Skeletal muscle tissue (tissue), 4 donors: ENCODE measurements around the gene PUS7. TPM values are rescaled to one million over a fixed set of nuclear protein-coding genes. Genes with fewer than 3 reads are reported as not detected.

ENCODE experiments used
- H3K27ac ChIP-seq: one replicate; pipeline ENCODE4 v1.7.0; 2013; ENCODE audit warnings: mild to moderate bottlenecking, low read depth, low read length, inconsistent platforms
- H3K27me3 ChIP-seq, 3 donors: one replicate each; pipeline ENCODE4 v1.7.0; 2013; ENCODE audit warnings: low read length in 3 of 3; ENCODE audit not compliant: control insufficient read depth in 3 of 3, insufficient read depth in 3 of 3
- H3K36me3 ChIP-seq, 3 donors: one replicate each; pipeline ENCODE4 v1.7.0; 2013; ENCODE audit warnings: low read length in 3 of 3; ENCODE audit not compliant: control insufficient read depth in 3 of 3, insufficient read depth in 3 of 3
- H3K4me1 ChIP-seq, 3 donors: one replicate each; pipeline ENCODE4 v1.7.0; 2013; ENCODE audit warnings: low read length in 3 of 3, mild to moderate bottlenecking in 3 of 3; ENCODE audit not compliant: control insufficient read depth in 3 of 3, insufficient read depth in 3 of 3
- H3K4me3 ChIP-seq, 3 donors: one replicate each; pipeline ENCODE4 v1.7.0; 2013; ENCODE audit warnings: low read length in 3 of 3
- H3K9ac ChIP-seq, 3 donors: one replicate each; pipeline ENCODE4 v1.7.0; 2013; ENCODE audit warnings: low read length in 3 of 3, mild to moderate bottlenecking in 3 of 3, moderate library complexity in 2 of 3, low read depth in 1 of 3
- H3K9me3 ChIP-seq, 3 donors: one replicate each; pipeline ENCODE4 v1.7.0; 2013; ENCODE audit warnings: low read length in 3 of 3; ENCODE audit not compliant: control insufficient read depth in 3 of 3
- total RNA-seq: library from RNA; depleted of rRNA; stranded (reverse); fragments of >200 nt; gene quantifications from one replicate; pipeline ENCODE4 v1.2.3, GENCODE V29; 2014
- donor health status: Osteomylitis.

The PUS7 gene
- total RNA-seq, 1 donor from 2014 or later = 17.2 TPM

- peaks cover 2 to 12% (median 5%) of the 10 kb centered on the region in 3 donors for H3K36me3 ChIP-seq
- no peaks in the 10 kb centered on the region for H3K27me3 ChIP-seq
- no peak overlapping the region for H3K9ac ChIP-seq
- H3K4me3 ChIP-seq = no peak overlapping the region
- H3K9me3 ChIP-seq = no peaks in the 10 kb centered on the region
- H3K27ac ChIP-seq = no peak overlapping the region
- H3K4me1 ChIP-seq = no peaks in the 10 kb centered on the region
Observed at GRCh38 chr7:105474045-105474444, 48.0 kb downstream of the PUS7 start.

- no peak overlapping the region for H3K27ac ChIP-seq
- H3K4me3 ChIP-seq = no peak overlapping the region
- no peak overlapping the region for H3K9ac ChIP-seq
- H3K9me3 ChIP-seq = no peaks in the 10 kb centered on the region
- H3K4me1 ChIP-seq = no peaks in the 10 kb centered on the region
- no peaks in the 10 kb centered on the region for H3K27me3 ChIP-seq
- H3K36me3 ChIP-seq = peaks cover 2 to 10% (median 5%) of the 10 kb centered on the region in 3 donors
Observed at GRCh38 chr7:105473163-105473562, 48.9 kb downstream of the PUS7 start.

DNA sequence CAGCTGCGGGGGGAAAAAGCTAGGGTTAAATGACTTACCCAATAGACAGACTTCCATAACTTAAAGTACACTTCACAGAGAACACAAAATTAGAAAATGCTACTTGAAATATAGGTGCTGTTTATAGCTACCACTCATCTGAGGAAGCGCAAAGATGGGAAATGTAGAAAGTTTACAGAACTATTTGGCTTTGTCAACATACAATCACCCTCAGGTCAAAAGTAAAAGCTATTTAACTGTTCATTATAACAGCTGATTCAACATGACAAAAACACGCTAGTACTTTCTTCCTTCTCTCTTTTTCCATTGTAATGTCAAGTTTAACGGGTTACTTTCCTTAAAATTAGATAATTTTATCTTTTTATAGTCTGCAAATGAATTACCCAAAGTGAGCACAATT is 51.2 kb downstream of the PUS7 start:
- Histone ChIP-seq H3K27me3 (no peaks in the 10 kb centered on the region), H3K36me3 (peaks cover 2 to 6% (median 5%) of the 10 kb centered on the region in 3 donors), H3K9me3 (no peaks in the 10 kb centered on the region), H3K27ac (no peak overlapping the region), H3K4me1 (no peaks in the 10 kb centered on the region), H3K4me3 (no peak overlapping the region), H3K9ac (no peak overlapping the region)

DNA sequence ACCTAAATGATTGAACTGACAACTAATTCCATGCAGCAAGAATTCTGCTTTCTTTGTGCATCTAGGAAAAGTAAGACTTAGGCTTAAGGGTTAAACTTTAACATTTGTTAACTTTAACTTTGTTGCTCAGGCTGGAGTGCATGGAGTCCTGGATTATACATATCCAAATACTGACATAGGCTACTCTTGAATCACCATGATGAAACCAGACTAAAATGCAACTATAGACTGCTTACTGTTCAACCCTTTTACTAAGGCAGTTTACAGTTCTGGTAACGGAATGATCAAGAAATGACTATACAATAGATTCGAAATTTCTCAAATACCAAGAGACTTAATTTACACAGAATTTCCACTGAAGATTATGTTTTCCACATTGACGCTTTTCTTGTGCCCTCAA is 52.0 kb downstream of the PUS7 start:
- H3K27me3 ChIP-seq = no peaks in the 10 kb centered on the region
- H3K9me3 ChIP-seq = no peaks in the 10 kb centered on the region
- no peaks in the 10 kb centered on the region for H3K4me1 ChIP-seq

DNA sequence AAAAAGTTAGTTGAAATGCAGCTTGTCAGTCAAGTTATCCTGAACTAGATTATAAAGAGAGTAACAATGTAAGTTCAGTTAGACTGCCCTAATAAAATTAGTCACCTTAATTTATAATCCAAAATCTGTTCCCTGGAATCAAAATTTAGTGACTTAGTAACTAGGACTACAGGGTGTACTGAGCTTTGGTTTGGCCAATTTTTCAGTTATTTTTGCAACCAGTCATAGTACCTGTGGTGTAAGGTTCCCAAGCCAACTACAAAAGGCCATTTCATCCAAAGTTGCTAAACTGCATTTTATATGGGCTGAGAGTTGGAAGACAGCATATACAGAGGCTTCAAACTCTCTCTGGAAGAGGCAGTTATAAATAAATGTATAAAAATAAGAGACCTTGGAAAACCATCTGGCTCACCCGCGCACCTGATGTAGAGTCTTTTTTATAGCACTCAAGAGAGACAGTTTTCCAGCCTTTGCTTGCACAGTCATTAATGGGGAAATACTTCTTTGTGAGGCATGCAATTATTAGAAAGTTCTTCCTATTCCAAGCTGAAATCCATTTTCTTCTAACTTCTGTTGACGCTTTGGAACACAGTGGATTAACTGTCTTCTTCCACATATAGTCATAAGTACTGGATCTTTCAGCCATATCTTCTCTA is 59.2 kb downstream of the PUS7 start:
- H3K27ac ChIP-seq = no peak overlapping the region
- no peak overlapping the region for H3K4me3 ChIP-seq
- peaks cover 5 to 13% (median 8%) of the 10 kb centered on the region in 3 donors for H3K36me3 ChIP-seq
- H3K4me1 ChIP-seq = no peaks in the 10 kb centered on the region
- no peaks in the 10 kb centered on the region for H3K27me3 ChIP-seq
- no peak overlapping the region for H3K9ac ChIP-seq
- no peaks in the 10 kb centered on the region for H3K9me3 ChIP-seq

More for the DNA sequence above, 52.0 kb downstream of the PUS7 start:
- H3K4me3 ChIP-seq = no peak overlapping the region
- peaks cover 2 to 6% (median 5%) of the 10 kb centered on the region in 3 donors for H3K36me3 ChIP-seq
- H3K9ac ChIP-seq = no peak overlapping the region
- no peak overlapping the region for H3K27ac ChIP-seq

DNA sequence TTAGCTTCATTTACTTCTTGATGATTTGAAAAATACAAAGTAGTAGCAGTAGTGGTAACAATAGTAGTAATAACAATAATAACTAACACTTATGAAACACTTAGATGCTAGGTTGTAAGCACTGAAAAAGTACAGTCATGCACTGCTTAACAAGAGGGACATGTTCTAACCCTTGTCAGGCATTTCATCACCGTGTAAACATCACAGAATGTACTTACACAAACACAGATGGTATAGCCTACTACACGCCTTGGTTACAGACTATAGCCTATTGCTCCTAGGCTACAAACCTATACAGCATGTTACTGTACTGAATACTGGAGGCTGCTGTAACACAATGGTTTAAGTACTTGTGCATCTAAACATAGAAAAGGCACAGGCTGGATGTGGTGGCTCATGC is 60.6 kb downstream of the PUS7 start:
- no peaks in the 10 kb centered on the region for H3K4me1 ChIP-seq
- H3K36me3 ChIP-seq = peaks cover 9 to 13% (median 13%) of the 10 kb centered on the region in 3 donors
- H3K4me3 ChIP-seq = no peak overlapping the region
- H3K9me3 ChIP-seq = no peaks in the 10 kb centered on the region
- no peak overlapping the region for H3K27ac ChIP-seq
- H3K27me3 ChIP-seq = no peaks in the 10 kb centered on the region
- H3K9ac ChIP-seq = no peak overlapping the region

- Histone ChIP-seq H3K4me1 (no peaks in the 10 kb centered on the region), H3K9me3 (no peaks in the 10 kb centered on the region), H3K9ac (no peak overlapping the region), H3K27me3 (no peaks in the 10 kb centered on the region), H3K36me3 (peaks cover 6 to 13% (median 10%) of the 10 kb centered on the region in 3 donors), H3K27ac (no peak overlapping the region), H3K4me3 (no peak overlapping the region)
Observed at GRCh38 chr7:105457619-105458225, 64.3 kb downstream of the PUS7 start.

DNA sequence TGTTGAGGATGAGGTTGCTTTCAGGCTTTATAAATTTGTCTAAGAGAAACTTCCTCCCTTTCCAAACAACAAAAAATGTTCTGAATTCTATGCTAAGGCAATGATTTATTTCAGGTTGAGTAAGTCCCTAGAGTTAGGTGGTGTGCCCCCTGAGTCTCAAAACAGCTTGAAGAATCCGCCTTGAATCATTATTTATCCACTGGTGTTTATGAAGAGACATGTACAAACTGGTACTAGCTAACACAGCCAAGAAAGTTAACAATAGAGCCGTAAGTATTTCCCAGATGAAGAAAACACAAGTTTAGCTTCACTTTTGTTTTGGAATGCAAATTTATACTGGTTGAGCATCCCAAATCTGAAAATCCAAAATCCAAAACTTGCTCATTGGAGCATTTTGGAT is 67.2 kb downstream of the PUS7 start:
- Histone ChIP-seq H3K4me1 (no peaks in the 10 kb centered on the region), H3K27me3 (no peaks in the 10 kb centered on the region), H3K36me3 (peaks cover 3 to 10% (median 6%) of the 10 kb centered on the region in 3 donors), H3K27ac (no peak overlapping the region), H3K9ac (no peak overlapping the region), H3K9me3 (no peaks in the 10 kb centered on the region), H3K4me3 (no peak overlapping the region)

GRCh38 chr7:105454095-105454747 is 67.8 kb downstream of the PUS7 start:
- H3K4me1 ChIP-seq = no peaks in the 10 kb centered on the region
- no peak overlapping the region for H3K9ac ChIP-seq
- no peak overlapping the region for H3K27ac ChIP-seq
- H3K9me3 ChIP-seq = no peaks in the 10 kb centered on the region
- H3K4me3 ChIP-seq = no peak overlapping the region
- H3K27me3 ChIP-seq = no peaks in the 10 kb centered on the region
- peaks cover 3 to 10% (median 6%) of the 10 kb centered on the region in 3 donors for H3K36me3 ChIP-seq

GRCh38 chr7:105452085-105452484 is 70.0 kb downstream of the PUS7 start:
- Histone ChIP-seq H3K36me3 (no peaks in the 10 kb centered on the region), H3K27ac (no peak overlapping the region), H3K9me3 (no peaks in the 10 kb centered on the region), H3K27me3 (no peaks in the 10 kb centered on the region), H3K4me3 (no peak overlapping the region), H3K9ac (no peak overlapping the region), H3K4me1 (no peaks in the 10 kb centered on the region)
